Fibroblast of lung (primary cell): ENCODE measurements around the gene SLC4A5.
"Not testable (repeated sequence)": the region's sequence is repeated elsewhere in the genome, so short reads cannot be mapped to it uniquely, and the experiment has no call there.

Experiments used
- EZH2 ChIP-seq: IDR thresholded peaks from 2 replicates; pipeline ENCODE4 v1.5.1; 2012; ENCODE audit warnings: low read length, control low read depth, mild to moderate bottlenecking; ENCODE audit errors: missing control alignments
- TF ChIP-seq, protein P1 (sequence below), 2 donors: IDR thresholded peaks in 1 of 2; conservative IDR thresholded peaks in 1 of 2; 1 replicate in 1 of 2; 2 replicates in 1 of 2; pipeline ENCODE4 v1.5.1; 2011 to 2012; ENCODE audit warnings: low read length in 2 of 2, control low read depth in 1 of 2, inconsistent platforms in 1 of 2, low read depth in 1 of 2, mild to moderate bottlenecking in 1 of 2

DNA sequence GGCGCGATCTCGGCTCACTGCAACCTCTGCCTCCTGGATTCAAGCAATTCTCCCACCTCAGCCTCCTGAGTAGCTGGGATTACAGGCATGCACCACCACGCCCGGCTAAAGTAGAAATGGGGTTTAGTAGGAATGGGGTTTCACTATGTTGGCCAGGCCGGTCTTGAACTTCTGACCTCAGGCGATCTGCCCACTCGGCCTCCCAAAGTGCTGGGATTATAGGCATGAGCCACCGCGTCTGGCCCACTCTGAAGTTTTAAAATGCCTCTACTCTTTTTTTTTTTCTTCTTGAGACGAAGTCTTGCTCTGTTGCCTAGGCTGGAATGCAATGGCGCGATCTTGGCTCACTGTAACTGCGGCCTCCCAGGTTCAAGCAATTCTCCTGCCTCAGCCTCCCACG, 156.5 kb downstream of the SLC4A5 start:
- TF ChIP-seq, protein P1, sequence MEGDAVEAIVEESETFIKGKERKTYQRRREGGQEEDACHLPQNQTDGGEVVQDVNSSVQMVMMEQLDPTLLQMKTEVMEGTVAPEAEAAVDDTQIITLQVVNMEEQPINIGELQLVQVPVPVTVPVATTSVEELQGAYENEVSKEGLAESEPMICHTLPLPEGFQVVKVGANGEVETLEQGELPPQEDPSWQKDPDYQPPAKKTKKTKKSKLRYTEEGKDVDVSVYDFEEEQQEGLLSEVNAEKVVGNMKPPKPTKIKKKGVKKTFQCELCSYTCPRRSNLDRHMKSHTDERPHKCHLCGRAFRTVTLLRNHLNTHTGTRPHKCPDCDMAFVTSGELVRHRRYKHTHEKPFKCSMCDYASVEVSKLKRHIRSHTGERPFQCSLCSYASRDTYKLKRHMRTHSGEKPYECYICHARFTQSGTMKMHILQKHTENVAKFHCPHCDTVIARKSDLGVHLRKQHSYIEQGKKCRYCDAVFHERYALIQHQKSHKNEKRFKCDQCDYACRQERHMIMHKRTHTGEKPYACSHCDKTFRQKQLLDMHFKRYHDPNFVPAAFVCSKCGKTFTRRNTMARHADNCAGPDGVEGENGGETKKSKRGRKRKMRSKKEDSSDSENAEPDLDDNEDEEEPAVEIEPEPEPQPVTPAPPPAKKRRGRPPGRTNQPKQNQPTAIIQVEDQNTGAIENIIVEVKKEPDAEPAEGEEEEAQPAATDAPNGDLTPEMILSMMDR (conservative IDR thresholded peaks at IDR 0.05 in 1 of 2, IDR thresholded peaks at IDR 0.05 in 1 of 2; ENCODE audit: low read depth in 1 of 2, low read length in 2 of 2) = not testable (repeated sequence)
- TF ChIP-seq EZH2 = not testable (repeated sequence)
